ENCODE data around the gene CCT4. TPM values are rescaled to one million over a fixed set of nuclear protein-coding genes. Genes with fewer than 3 reads are reported as not detected.
A peak's percentile ranks its signal among the peaks of the same experiment; 100 is the strongest.
"Not testable (repeated sequence)": the region's sequence is repeated elsewhere in the genome, so short reads cannot be mapped to it uniquely, and the experiment has no call there.

Gene CCT4
- total RNA-seq, 1 donor from 2014 or later: 92.7 TPM

GRCh38 chr2:61855318-61855613, 33.2 kb downstream of the CCT4 start:
- Histone ChIP-seq H3K27ac (replicated peaks) (peak overlapping the region; percentile 91), H3K4me3 (peak overlapping the region; percentile 97), H3K9me3 (replicated peaks) (no peaks in the 10 kb centered on the region), H3K4me1 (peaks cover 20% of the 10 kb centered on the region), H3K36me3 (no peaks in the 10 kb centered on the region), H3K27me3 (ENCODE audit: low read depth) (no peaks in the 10 kb centered on the region)
- TF ChIP-seq CTCF (IDR thresholded peaks at IDR 0.05; ENCODE audit: borderline replicate concordance): no peak
- DNase-seq: no peak
- intact Hi-C loops (cut with micrococcal nuclease): no loop called here

GRCh38 chr2:61854564-61855317, 33.7 kb downstream of the CCT4 start:
- H3K4me3 ChIP-seq: peak overlapping the region; percentile 97
- no peak for TF ChIP-seq CTCF (IDR thresholded peaks at IDR 0.05; ENCODE audit: borderline replicate concordance)
- intact Hi-C loops (cut with micrococcal nuclease): no loop called here
- H3K27me3 ChIP-seq (ENCODE audit: low read depth): no peaks in the 10 kb centered on the region
- H3K4me1 ChIP-seq: peaks cover 20% of the 10 kb centered on the region
- no peaks in the 10 kb centered on the region for H3K36me3 ChIP-seq
- peak overlapping the region; percentile 91 for H3K27ac ChIP-seq (replicated peaks)
- DNase-seq: peak; percentile 76
- H3K9me3 ChIP-seq (replicated peaks): no peaks in the 10 kb centered on the region

- no peaks in the 10 kb centered on the region for H3K27me3 ChIP-seq (ENCODE audit: low read depth)
- no peaks in the 10 kb centered on the region for H3K9me3 ChIP-seq (replicated peaks)
- no peaks in the 10 kb centered on the region for H3K36me3 ChIP-seq
- H3K27ac ChIP-seq (replicated peaks): peak within 1 kb of the TSS; percentile 91
- H3K4me1 ChIP-seq: peaks cover 20% of the 10 kb centered on the region
- intact Hi-C loops (cut with micrococcal nuclease): no loop called here
- no peak for TF ChIP-seq CTCF (IDR thresholded peaks at IDR 0.05; ENCODE audit: borderline replicate concordance)
- peak within 1 kb of the TSS; percentile 97 for H3K4me3 ChIP-seq
- peak; percentile 91 for DNase-seq
These were observed 34.5 kb downstream of the CCT4 start, which contains the start of gene FAM161A for GRCh38 chr2:61853847-61854563. TSS of gene FAM161A (minus strand) at chr2:61854060. CDS start at chr2:61854041, 19 bp downstream.

- TF ChIP-seq CTCF (IDR thresholded peaks at IDR 0.05; ENCODE audit: borderline replicate concordance): no peak
- Histone ChIP-seq H3K27ac (replicated peaks) (peak overlapping the region; percentile 91), H3K4me1 (peaks cover 20% of the 10 kb centered on the region), H3K36me3 (no peaks in the 10 kb centered on the region), H3K9me3 (replicated peaks) (no peaks in the 10 kb centered on the region), H3K4me3 (peak overlapping the region; percentile 97), H3K27me3 (ENCODE audit: low read depth) (no peaks in the 10 kb centered on the region)
- no peak for DNase-seq
- intact Hi-C loops (cut with micrococcal nuclease): no loop called here
These were observed 35.2 kb downstream of the CCT4 start for GRCh38 chr2:61853086-61853846.

- H3K27me3 ChIP-seq (ENCODE audit: low read depth); H3K36me3 ChIP-seq; H3K27ac ChIP-seq (replicated peaks); H3K4me3 ChIP-seq; DNase-seq; H3K9me3 ChIP-seq (replicated peaks); intact Hi-C loops (cut with micrococcal nuclease): not testable (repeated sequence)
- H3K4me1 ChIP-seq: peaks cover 20% of the 10 kb centered on the region
These were observed 37.2 kb downstream of the CCT4 start for GRCh38 chr2:61851270-61851669.

All from left ventricle myocardium inferior (tissue), 1 donor.